Motor neuron (in vitro differentiated cells): ENCODE measurements around the gene RGL2. TPM values are rescaled to one million over a fixed set of nuclear protein-coding genes. Genes with fewer than 3 reads are reported as not detected.

Experiments used
- ATAC-seq, 8 experiments: fragments of 200-7000 bp; cut with Tn5 transposase; replicated peaks in 6 of 8; 2 replicates each; pipeline ENCODE4 v1.8.0; 2021; ENCODE audit warnings: mild to moderate bottlenecking in 8 of 8, moderate library complexity in 8 of 8
- H3K27ac ChIP-seq, 2 donors: fragments of 250-450 bp; sonication (Bioruptor Pico); 2 replicates each; pipeline ENCODE4 v1.9.0; 2021; ENCODE audit warnings: antibody characterized with exemption in 2 of 2, mild to moderate bottlenecking in 2 of 2, moderate library complexity in 1 of 2
- H3K4me1 ChIP-seq, 2 donors: fragments of 250-450 bp; sonication (Bioruptor Pico); replicated peaks in 1 of 2; 2 replicates each; pipeline ENCODE4 v1.6.1; 2021; ENCODE audit warnings: antibody characterized with exemption in 2 of 2, mild to moderate bottlenecking in 2 of 2, moderate library complexity in 1 of 2
- H3K4me3 ChIP-seq, 5 donors: fragments of 250-450 bp; sonication (Bioruptor Pico); 2 replicates each; pipeline ENCODE4 v1.9.0; 2021; ENCODE audit warnings: antibody characterized with exemption in 5 of 5, mild to moderate bottlenecking in 5 of 5, moderate library complexity in 4 of 5
- WGBS, 10 experiments: fragments of 450-650 bp; shearing (Covaris generic); methylation state at CpG; one replicate each; pipeline ENCODE4 v1.0.0; 2022; 5-methylcytosine and 5-hydroxymethylcytosine counted together
- in situ Hi-C, 9 experiments: fragments of 400-800 bp; cut with MboI; loops; one replicate each; pipeline ENCODE4 v1.15.0; 2021; ENCODE audit warnings: low sequenced_read_pairs in 9 of 9, low pct_unique_long_range_greater_than_20kb in 2 of 9; ENCODE audit not compliant: unreplicated experiment in 9 of 9
- total RNA-seq, 8 experiments: library from RNA; unstranded; fragments of 300-600 nt; gene quantifications; 2 replicates each; pipeline versions ENCODE4 v1.2.3 to v1.2.4, GENCODE V29; 2022

Gene RGL2
- total RNA-seq, 8 experiments from 2014 or later, result 11.4 to 80.6 (median 27.8) TPM

DNA sequence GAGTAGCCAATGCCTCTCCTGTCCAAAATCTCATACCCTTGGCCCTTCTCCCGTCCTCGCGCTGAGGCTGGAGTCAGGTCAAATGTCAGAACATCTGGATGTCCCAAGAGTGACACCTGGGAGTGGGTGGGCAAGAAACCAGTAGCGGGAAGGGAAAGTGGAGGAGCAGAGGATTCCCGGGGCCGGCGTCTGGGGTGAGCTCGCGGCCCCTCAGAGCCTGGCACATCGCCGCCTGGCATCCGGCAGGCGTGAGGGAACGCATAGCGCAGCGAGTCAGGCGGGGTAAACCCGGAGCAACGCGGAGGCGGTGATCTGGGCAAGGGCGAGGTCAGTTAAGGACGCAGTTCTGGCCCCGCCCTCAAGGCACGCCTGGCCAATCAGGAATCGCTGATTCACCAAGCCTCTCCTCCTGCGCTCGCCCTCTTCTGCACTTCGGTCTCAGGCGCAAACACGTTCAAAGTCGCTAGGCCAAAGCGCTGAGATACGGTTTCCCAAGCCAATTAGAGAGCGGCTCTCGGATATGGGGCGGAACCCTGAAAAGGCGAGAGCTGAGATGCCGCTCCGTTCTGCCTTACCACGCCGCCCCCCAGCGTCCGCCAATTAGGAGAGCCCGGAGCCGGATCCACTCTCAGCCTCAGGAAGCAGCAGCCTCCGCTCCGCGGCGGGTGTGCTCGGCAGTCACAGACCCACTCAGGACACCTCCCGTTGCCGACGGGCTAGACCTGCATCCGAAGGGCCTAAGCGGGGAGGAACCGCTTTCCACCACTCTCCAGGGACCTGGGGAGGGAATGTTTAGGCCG is 49.6 kb downstream of the RGL2 start:
- peak overlapping the region; percentile 63 to 82 for H3K27ac ChIP-seq
- 0 to 9% (median 0%) methylated on average over 6 to 33 of the region's 58 CpGs; no CpG with 5 or more reads in 3 of the 10 experiments for WGBS, 10 experiments
- peak overlapping the region; percentile 38 to 52 (median 45) for H3K4me3 ChIP-seq
- ATAC-seq, result peak; percentile 86 to 96 (median 90)
- in situ Hi-C loops, result loop anchor here in 7 of 9 experiments (5.0 to 25.0 kb wide), 4 partner anchors 82 to 237 kb away; partner anchors contain the start of gene HLA-DOA (in 5 of the 7)
- H3K4me1 ChIP-seq, result peaks cover 12 to 14% of the 10 kb centered on the region in 2 donors

DNA sequence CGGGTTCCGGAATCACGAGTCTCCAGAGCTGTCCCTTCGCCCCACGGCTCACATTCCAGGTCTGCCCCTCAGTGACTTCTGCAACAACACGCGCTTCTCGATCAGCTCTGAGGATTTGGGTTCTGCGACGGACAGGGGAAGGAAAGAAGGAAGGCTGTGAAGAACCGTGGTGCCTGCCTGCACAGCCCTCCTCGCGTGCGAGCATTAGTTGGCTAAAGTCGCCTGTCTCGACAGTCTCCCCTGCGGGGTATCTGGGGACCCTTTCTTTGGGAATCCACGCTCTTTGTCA is 50.2 kb downstream of the RGL2 start:
- peaks cover 12 to 14% of the 10 kb centered on the region in 2 donors for H3K4me1 ChIP-seq
- peak; percentile 1 to 11 (median 6) for ATAC-seq
- no peak overlapping the region for H3K27ac ChIP-seq
- WGBS, 10 experiments, result 0 to 12% (median 1%) methylated on average over 3 to 12 of the region's 18 CpGs; no CpG with 5 or more reads in 6 of the 10 experiments
- in situ Hi-C loops, result loop anchor here in 7 of 9 experiments (5.0 to 25.0 kb wide), 4 partner anchors 81 to 236 kb away; partner anchors contain the start of gene HLA-DOA (in 5 of the 7)
- peak overlapping the region; percentile 38 to 52 (median 45) for H3K4me3 ChIP-seq

DNA sequence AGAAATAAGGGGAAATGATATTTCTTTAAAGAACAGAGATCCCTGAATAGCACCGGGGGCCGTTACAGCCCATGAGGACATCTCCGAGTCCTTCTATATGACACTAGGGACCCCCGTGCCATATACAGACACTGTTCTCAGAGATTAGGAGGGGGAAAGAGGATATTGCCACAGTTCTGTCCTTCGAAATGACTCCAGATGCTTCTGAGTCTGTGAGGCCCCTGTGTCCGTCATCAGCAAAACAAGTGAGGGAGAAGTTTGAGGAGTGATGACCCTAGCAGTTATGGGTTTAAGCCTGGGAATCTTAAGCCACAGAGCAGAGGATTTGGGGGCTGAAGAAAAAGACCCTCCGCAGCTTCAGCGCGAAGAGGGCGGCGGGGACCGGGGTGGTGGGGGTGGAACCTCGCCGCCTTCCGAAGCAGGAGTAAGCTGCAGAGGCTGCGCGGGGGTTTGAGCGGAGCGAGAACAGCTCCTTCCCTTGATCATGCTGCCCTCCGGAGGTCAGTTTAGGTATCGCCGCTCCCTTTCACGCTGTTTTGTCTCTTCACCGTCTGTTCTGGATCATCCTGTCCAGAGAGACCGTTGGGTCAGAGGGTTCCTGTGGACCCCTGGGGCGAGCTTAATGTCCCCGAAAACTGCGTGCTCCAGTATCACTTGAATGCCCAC is 50.6 kb downstream of the RGL2 start:
- peak overlapping the region; percentile 38 to 52 (median 45) for H3K4me3 ChIP-seq
- WGBS, 10 experiments, result 0 to 10% (median 0%) methylated on average over 1 to 11 of the region's 28 CpGs; no CpG with 5 or more reads in 5 of the 10 experiments
- in situ Hi-C loops, result loop anchor here in 7 of 9 experiments (5.0 to 25.0 kb wide), 4 partner anchors 81 to 236 kb away; partner anchors contain the start of gene HLA-DOA (in 5 of the 7)

DNA sequence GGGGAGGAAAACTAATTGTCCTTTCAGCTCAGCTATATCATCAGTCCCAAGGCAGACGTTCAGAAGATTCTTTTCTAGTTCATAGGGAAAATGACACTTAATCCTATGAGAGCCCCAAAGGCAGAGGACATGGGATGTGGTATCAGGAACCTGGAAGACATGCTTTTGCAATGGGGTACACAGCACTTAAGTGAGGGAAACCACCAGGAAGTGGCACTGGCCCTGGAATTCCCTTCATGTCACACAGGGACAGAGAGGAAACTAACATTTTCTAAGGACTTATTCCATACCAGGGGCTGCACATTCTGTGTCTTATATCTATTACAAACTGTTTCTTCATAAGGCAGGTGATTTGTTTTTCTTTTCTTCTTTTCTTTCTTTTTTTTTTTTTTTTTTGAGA is 55.3 kb downstream of the RGL2 start:
- peaks cover 2 to 6% of the 10 kb centered on the region in 2 donors for H3K4me1 ChIP-seq
- H3K27ac ChIP-seq, result no peak overlapping the region
- in situ Hi-C loops, result loop anchor here in 6 of 9 experiments (10.0 to 25.0 kb wide), 3 partner anchors 131 to 231 kb away; partner anchors contain the start of gene HLA-DOA (in 5 of the 6)
- no peak overlapping the region for H3K4me3 ChIP-seq
- ATAC-seq, result no peak
- WGBS, 10 experiments, result 0 to 50% (median 31%) methylated on average over 1 of the region's 1 CpG; no CpG with 5 or more reads in 4 of the 10 experiments

More for the DNA sequence above, 50.6 kb downstream of the RGL2 start:
- no peak overlapping the region for H3K27ac ChIP-seq
- H3K4me1 ChIP-seq, result peaks cover 12 to 14% of the 10 kb centered on the region in 2 donors
- peak; percentile 19 to 36 (median 24) for ATAC-seq

DNA sequence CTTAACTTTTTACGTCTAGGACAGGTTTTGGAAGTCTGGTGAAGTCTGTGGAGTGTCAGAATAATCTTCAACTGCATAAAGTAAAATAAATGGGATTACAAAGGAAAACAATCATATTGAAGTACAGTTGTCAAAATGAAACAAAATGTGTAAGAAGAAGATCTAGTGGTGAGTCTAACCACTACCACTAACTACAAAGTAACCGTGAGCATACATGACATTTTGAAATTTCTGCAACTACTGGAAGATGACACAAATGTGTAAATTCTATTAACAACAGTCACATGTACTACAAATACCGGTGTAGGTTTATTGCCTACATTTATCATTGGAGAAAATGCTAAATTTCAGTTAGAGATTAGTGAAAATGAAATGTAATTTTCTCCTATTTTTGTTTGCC is 56.8 kb downstream of the RGL2 start:
- 31 to 92% (median 70%) methylated on average over 2 to 3 of the region's 3 CpGs for WGBS, 10 experiments
- H3K4me3 ChIP-seq, result no peak overlapping the region
- H3K27ac ChIP-seq, result no peak overlapping the region
- H3K4me1 ChIP-seq, result no peaks in the 10 kb centered on the region
- no peak for ATAC-seq
- in situ Hi-C loops, result loop anchor here in 6 of 9 experiments (10.0 to 25.0 kb wide), 3 partner anchors 130 to 230 kb away; partner anchors contain the start of gene HLA-DOA (in 5 of the 6)

Other genes with a start within 250 kb of the RGL2 start
- 1 to 10 TPM in 2 of 8 experiments, under 1 TPM in 6; 0.09 to 6.9 (median 0.40) TPM for gene HLA-DPA1, start 225.3 kb downstream of the RGL2 start, total RNA-seq
- gene HLA-DPB1, start 223.0 kb downstream of the RGL2 start, total RNA-seq, result 10 to 100 TPM in 1 of 8 experiments, 1 to 10 TPM in 6, under 1 TPM in 1; 0.55 to 16.5 (median 2.1) TPM
- gene COL11A2, start 106.5 kb downstream of the RGL2 start, total RNA-seq, result 1 to 10 TPM in 7 of 8 experiments, under 1 TPM in 1; 0.71 to 3.4 (median 2.0) TPM
- gene RXRB, start 98.3 kb downstream of the RGL2 start, total RNA-seq, result 10 to 100 TPM; 19.3 to 52.0 (median 35.4) TPM
- gene SLC39A7, start 98.1 kb downstream of the RGL2 start, total RNA-seq, result 100 to 1,000 TPM in 6 of 8 experiments, 10 to 100 TPM in 2; 69.2 to 143 (median 132) TPM
- 10 to 100 TPM in 4 of 8 experiments, 1 to 10 TPM in 4; 8.7 to 26.6 (median 9.9) TPM for gene HSD17B8, start 94.3 kb downstream of the RGL2 start, total RNA-seq
- gene RING1, start 90.4 kb downstream of the RGL2 start, total RNA-seq, result 10 to 100 TPM; 17.2 to 43.0 (median 34.5) TPM
- gene VPS52, start 27.1 kb downstream of the RGL2 start, total RNA-seq, result 10 to 100 TPM; 21.8 to 66.1 (median 33.8) TPM
- 1,000 to 10,000 TPM; 3,773 to 8,538 (median 6,042) TPM for gene RPS18, start 26.9 kb downstream of the RGL2 start, total RNA-seq
- gene B3GALT4, start 21.8 kb downstream of the RGL2 start, total RNA-seq, result 1 to 10 TPM; 1.5 to 6.0 (median 5.1) TPM
- gene WDR46, start 9.7 kb downstream of the RGL2 start, total RNA-seq, result 100 to 1,000 TPM in 3 of 8 experiments, 10 to 100 TPM in 5; 31.4 to 108 (median 50.5) TPM
- 100 to 1,000 TPM in 6 of 8 experiments, 10 to 100 TPM in 2; 88.9 to 168 (median 116) TPM for gene PFDN6, start 9.3 kb downstream of the RGL2 start, total RNA-seq
- gene TAPBP, start 15.1 kb upstream of the RGL2 start, total RNA-seq, result 10 to 100 TPM in 5 of 8 experiments, 1 to 10 TPM in 3; 5.2 to 95.0 (median 41.9) TPM
- 10 to 100 TPM in 7 of 8 experiments, 1 to 10 TPM in 1; 9.5 to 27.4 (median 18.9) TPM for gene ZBTB22, start 18.8 kb upstream of the RGL2 start, total RNA-seq
- gene DAXX, start 24.0 kb upstream of the RGL2 start, total RNA-seq, result 10 to 100 TPM; 21.4 to 63.6 (median 37.4) TPM
- 10 to 100 TPM in 3 of 8 experiments, 1 to 10 TPM in 5; 1.1 to 49.4 (median 2.5) TPM for gene KIFC1, start 92.9 kb upstream of the RGL2 start, total RNA-seq
- 10 to 100 TPM; 24.3 to 63.6 (median 44.4) TPM for gene PHF1, start 112.1 kb upstream of the RGL2 start, total RNA-seq
- gene CUTA, start 119.2 kb upstream of the RGL2 start, total RNA-seq, result 100 to 1,000 TPM; 196 to 327 (median 271) TPM
- 10 to 100 TPM in 7 of 8 experiments, 1 to 10 TPM in 1; 5.4 to 21.0 (median 12.9) TPM for gene SYNGAP1, start 121.1 kb upstream of the RGL2 start, total RNA-seq
- gene ZBTB9, start 155.6 kb upstream of the RGL2 start, total RNA-seq, result 10 to 100 TPM in 1 of 8 experiments, 1 to 10 TPM in 7; 4.2 to 12.5 (median 8.1) TPM